Stimulated activated naive CD4-positive, alpha-beta T cell treated with Interleukin-2 at 50 U/mL for 16 hours (primary cell): ENCODE results near the gene INO80C.
"Not testable (repeated sequence)": the region's sequence is repeated elsewhere in the genome, so short reads cannot be mapped to it uniquely, and the experiment has no call there.

ENCODE experiments used
- DNase-seq: peaks from one replicate; lab custom pipeline; 2025; lab: John Stamatoyannopoulos, UW

Gene INO80C

GRCh38 chr18:35459997-35460396, 37.8 kb downstream of the INO80C start:
- no peak for DNase-seq

- DNase-seq: no peak
Measured at GRCh38 chr18:35458677-35459441, 38.9 kb downstream of the INO80C start.

GRCh38 chr18:35458271-35458670, 39.5 kb downstream of the INO80C start:
- DNase-seq: no peak

GRCh38 chr18:35457140-35457704, 40.5 kb downstream of the INO80C start:
- DNase-seq: no peak

- DNase-seq: no peak
Measured at GRCh38 chr18:35455926-35456763, 41.6 kb downstream of the INO80C start.

GRCh38 chr18:35454803-35455202, 43.0 kb downstream of the INO80C start:
- no peak for DNase-seq

GRCh38 chr18:35453065-35453464, 44.7 kb downstream of the INO80C start:
- DNase-seq: not testable (repeated sequence)

GRCh38 chr18:35451916-35452315, 45.8 kb downstream of the INO80C start:
- no peak for DNase-seq

- DNase-seq: no peak
Measured at GRCh38 chr18:35451032-35451431, 46.7 kb downstream of the INO80C start.

- no peak for DNase-seq
Measured at GRCh38 chr18:35444636-35445035, 53.1 kb downstream of the INO80C start.

- no peak for DNase-seq
Measured at GRCh38 chr18:35443847-35444246, 53.9 kb downstream of the INO80C start.

- DNase-seq: no peak
Measured at GRCh38 chr18:35443434-35443833, 54.3 kb downstream of the INO80C start.

GRCh38 chr18:35442701-35443100, 55.1 kb downstream of the INO80C start:
- no peak for DNase-seq

GRCh38 chr18:35441857-35442595, 55.7 kb downstream of the INO80C start:
- DNase-seq: no peak

GRCh38 chr18:35438480-35439234, 59.1 kb downstream of the INO80C start:
- no peak for DNase-seq

- no peak for DNase-seq
Measured at GRCh38 chr18:35437836-35438235, 59.9 kb downstream of the INO80C start.

GRCh38 chr18:35436076-35436649, 61.6 kb downstream of the INO80C start:
- DNase-seq: no peak

- no peak for DNase-seq
Measured at GRCh38 chr18:35435401-35435800, 62.4 kb downstream of the INO80C start.

GRCh38 chr18:35432565-35433001, 65.2 kb downstream of the INO80C start:
- no peak for DNase-seq

- DNase-seq: no peak
Measured at GRCh38 chr18:35431374-35431741, 66.4 kb downstream of the INO80C start.

- DNase-seq: no peak
Measured at GRCh38 chr18:35430721-35431373, 66.9 kb downstream of the INO80C start.
